ENCODE measurements around the gene NUP214.

- no peak for TF ChIP-seq CTCF (IDR thresholded peaks at IDR 0.05)
- no peak for TF ChIP-seq POLR2A (IDR thresholded peaks at IDR 0.05)
- TF ChIP-seq EP300 (IDR thresholded peaks at IDR 0.05), result no peak
Measured at GRCh38 chr9:131120620-131121228, 4.7 kb upstream of the NUP214 start.
